ENCODE measurements around the gene GDE1.

GDE1 gene

GRCh38 chr16:19486051-19486450 lies 35.8 kb downstream of the GDE1 start:
- no peak for DNase-seq (ENCODE audit: low spot score)

DNA sequence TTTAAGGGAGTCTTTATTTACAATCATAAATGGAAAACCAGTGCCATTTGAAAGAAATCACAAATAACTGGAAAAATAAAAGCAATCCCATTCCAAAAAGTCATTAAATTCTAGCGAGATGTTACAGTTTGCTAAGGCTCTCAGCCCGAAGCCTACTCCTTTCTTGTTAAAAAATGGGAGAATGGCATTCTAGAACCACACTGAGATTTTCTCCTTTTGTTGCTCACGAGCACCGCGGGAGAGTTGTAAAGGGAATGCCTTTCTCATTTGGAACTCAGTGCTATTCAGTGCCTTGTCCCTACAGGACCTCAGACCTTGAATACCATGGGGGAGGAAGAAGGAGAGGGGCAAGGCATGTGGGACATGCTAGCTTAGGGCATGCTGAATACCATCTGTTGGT lies 36.3 kb downstream of the GDE1 start:
- DNase-seq (ENCODE audit: low spot score), result no peak

DNA sequence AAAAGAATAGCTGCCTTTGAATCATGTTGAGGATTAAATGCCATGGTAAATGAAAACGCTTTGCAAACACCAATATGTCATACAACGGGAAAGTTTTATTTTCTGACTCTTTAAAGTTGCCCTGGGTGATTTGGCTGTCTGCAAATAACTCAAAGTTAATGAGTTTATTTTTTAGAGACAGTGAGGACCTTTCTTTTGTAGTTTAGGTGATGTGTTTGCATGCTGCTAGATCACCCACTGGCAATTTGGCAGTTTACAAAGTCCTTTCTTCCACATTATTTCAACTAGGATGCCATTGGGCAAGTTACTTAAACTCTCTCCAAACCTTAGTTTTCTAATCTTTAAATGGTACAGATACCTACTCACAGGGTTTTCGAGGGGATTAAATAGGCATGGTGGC lies 37.8 kb downstream of the GDE1 start:
- no peak for DNase-seq (ENCODE audit: low spot score)

DNA sequence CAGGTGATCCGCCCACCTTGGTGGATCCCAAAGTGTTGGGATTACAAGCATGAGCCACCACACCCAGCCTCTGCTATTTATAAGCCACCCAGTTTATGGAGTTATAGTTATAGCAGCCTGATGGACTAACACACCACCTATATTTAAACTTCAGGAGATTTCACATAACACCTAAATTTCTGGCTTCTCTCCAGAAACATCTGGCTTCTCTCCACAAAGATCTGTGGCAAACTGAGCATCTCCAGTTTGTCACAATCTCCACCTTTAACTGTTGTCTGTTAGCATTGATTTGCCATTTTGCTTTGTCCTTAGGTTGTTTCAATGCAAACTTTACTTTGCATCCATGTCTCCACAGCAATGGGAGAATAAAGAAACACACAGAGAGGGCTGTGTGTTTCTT lies 39.6 kb downstream of the GDE1 start:
- no peak for DNase-seq (ENCODE audit: low spot score)

GRCh38 chr16:19481769-19482168 lies 40.1 kb downstream of the GDE1 start:
- DNase-seq (ENCODE audit: low spot score), result no peak

DNA sequence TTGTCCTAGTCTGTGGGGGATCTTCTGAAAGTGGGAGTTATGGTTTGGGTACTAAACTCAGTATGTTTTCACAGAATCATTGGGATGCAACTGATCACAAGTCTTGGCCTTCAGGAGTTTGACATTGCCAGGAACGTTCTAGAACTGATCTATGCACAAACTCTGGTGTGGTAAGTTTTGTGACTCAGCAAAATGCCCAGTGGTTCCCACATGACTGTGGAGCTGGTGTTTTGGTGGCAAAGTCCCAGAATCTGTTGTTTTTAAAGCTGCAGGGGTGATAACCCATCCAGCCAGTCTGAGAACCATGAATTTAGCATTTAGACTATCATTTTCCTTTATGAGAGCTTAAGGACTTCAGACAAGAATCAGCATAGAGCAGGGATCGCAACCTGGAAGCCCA lies 40.6 kb downstream of the GDE1 start:
- DNase-seq (ENCODE audit: low spot score), result no peak

DNA sequence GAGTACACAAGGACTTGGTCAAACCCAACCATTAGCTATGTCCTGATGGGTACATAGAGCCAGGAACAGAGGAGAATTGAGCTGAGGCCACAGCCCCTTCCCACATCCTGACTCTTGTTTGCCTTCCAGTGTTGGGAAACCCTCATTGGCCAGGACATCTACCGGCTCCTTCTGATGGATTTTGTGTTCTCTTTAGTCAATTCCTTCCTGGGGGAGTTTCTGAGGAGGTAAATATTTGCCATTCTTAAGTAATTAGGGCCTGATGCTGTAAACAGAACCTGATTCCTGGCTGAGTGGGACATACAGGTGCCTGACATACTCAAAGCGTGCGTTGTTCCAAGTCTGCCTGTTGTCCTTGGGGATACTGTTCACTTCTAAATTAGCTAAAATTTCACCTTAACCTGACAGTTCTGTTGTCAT lies 42.6 kb downstream of the GDE1 start:
- DNase-seq (ENCODE audit: low spot score), result no peak

DNA sequence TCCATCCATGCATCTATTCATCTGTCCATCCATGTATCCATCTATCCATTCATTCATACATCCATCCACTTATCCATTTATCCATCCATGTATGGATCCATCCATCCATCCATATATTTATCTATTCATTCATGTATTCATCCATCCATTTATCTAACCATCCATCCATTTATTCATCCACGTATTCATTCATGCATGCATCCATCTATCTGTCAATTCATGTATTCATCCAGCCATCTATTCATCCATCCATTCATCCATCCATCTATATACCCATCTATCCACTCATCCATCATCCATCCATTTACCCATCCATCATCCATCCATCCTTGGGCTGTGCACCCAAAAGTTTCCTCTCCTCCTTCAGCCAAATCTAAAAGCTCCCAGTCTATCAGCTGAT lies 43.4 kb downstream of the GDE1 start:
- DNase-seq (ENCODE audit: low spot score), result no peak

GRCh38 chr16:19474617-19475016 lies 47.3 kb downstream of the GDE1 start:
- no peak for DNase-seq (ENCODE audit: low spot score)

DNA sequence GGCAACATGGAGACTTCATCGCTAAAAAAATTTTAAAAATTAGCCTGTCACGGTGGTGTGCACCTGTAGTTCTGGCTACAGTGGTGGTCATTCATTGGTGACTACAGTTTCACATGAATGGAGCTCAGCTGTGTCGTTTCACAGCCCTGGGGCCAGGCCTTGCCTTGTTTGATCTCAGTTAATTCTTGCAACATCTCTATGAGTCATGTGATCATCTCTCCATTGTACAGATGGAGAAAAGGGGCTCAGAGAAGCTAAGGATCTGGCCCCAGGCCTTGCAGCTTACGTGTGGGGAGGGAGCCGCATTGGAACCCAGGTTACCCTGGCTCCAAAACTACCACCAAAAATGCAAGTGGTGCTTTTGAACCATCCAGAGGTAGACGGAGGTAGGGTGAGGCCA lies 49.4 kb downstream of the GDE1 start:
- no peak for DNase-seq (ENCODE audit: low spot score)

GRCh38 chr16:19468300-19468699 lies 53.6 kb downstream of the GDE1 start:
- DNase-seq (ENCODE audit: low spot score), result no peak

- DNase-seq (ENCODE audit: low spot score), result no peak
Observed at GRCh38 chr16:19463468-19464315, 58.2 kb downstream of the GDE1 start.

DNA sequence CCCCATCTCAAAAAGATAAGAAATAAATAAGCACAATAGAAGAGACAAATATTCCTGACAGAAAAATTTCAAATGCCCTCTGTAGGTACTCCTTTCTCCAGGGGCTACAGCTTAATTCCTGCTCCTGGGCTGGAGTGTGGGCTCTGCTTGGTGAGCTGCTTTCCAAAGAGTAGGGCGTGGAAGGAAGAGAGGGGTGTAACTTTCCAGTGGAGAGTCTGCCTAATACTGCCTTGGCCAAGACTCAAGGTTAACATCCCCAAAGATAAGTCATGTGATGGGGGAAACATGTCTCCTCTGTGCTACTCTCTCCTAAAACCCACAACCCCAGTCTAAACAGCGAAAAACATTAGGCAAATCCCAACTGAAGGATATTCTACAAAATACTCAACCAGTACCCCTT lies 61.5 kb downstream of the GDE1 start:
- no peak for DNase-seq (ENCODE audit: low spot score)

GRCh38 chr16:19458722-19459379 lies 63.0 kb downstream of the GDE1 start:
- no peak for DNase-seq (ENCODE audit: low spot score)
